ENCODE data around the gene TMEM125. TPM values are rescaled to one million over a fixed set of nuclear protein-coding genes. Genes with fewer than 3 reads are reported as not detected.
A peak's percentile ranks its signal among the peaks of the same experiment; 100 is the strongest.

The TMEM125 gene
- total and polyA plus RNA-seq, 8 donors = 36.1 to 202 (median 43.3) TPM

- intact Hi-C loops (cut with DNase I) = no loop called here
- ATAC-seq (no peak), DNase-seq (peak in 1 of 4 donors; percentile 44)
These were observed 18.4 kb downstream of the TMEM125 start for GRCh38 chr1:43288058-43288784.

GRCh38 chr1:43288785-43289706 lies 19.3 kb downstream of the TMEM125 start:
- Histone ChIP-seq H3K27ac (no peak overlapping the region), H3K4me1 (no peaks in the 10 kb centered on the region), H3K9me3 (no peaks in the 10 kb centered on the region), H3K27me3 (no peaks in the 10 kb centered on the region), H3K4me3 (no peak overlapping the region), H3K36me3 (no peaks in the 10 kb centered on the region)
- no peak for ATAC-seq
- intact Hi-C loops (cut with DNase I) = no loop called here
- TF ChIP-seq, protein P1, sequence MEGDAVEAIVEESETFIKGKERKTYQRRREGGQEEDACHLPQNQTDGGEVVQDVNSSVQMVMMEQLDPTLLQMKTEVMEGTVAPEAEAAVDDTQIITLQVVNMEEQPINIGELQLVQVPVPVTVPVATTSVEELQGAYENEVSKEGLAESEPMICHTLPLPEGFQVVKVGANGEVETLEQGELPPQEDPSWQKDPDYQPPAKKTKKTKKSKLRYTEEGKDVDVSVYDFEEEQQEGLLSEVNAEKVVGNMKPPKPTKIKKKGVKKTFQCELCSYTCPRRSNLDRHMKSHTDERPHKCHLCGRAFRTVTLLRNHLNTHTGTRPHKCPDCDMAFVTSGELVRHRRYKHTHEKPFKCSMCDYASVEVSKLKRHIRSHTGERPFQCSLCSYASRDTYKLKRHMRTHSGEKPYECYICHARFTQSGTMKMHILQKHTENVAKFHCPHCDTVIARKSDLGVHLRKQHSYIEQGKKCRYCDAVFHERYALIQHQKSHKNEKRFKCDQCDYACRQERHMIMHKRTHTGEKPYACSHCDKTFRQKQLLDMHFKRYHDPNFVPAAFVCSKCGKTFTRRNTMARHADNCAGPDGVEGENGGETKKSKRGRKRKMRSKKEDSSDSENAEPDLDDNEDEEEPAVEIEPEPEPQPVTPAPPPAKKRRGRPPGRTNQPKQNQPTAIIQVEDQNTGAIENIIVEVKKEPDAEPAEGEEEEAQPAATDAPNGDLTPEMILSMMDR (IDR thresholded peaks at IDR 0.05) = no peak
- DNase-seq = no peak

More at GRCh38 chr1:43288058-43288784, 18.4 kb downstream of the TMEM125 start:
- no peaks in the 10 kb centered on the region for H3K9me3 ChIP-seq
- H3K36me3 ChIP-seq = no peaks in the 10 kb centered on the region
- H3K4me3 ChIP-seq = no peak overlapping the region
- TF ChIP-seq, protein P1 (IDR thresholded peaks at IDR 0.05) = no peak
- H3K4me1 ChIP-seq = no peaks in the 10 kb centered on the region
- no peak overlapping the region for H3K27ac ChIP-seq
- H3K27me3 ChIP-seq = no peaks in the 10 kb centered on the region

DNA sequence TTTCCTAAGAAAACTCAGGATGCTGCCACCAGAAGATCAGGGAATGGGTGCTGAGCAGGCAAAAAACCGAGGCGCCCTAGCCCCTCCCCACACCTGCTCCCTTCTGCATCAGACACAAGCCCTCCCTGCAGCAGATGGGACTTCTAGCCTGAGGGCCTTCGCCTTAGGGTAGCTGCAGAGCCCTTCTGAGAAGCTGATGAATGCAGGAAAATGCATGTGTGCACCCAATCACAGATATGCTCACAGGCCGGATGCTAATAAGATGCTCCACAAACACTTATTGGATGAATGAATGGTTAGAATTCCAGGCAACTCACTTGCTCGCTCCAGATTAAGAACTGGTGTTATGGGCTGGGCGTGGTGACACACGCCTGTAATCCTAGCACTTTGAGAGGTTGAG lies 22.4 kb downstream of the TMEM125 start:
- H3K27me3 ChIP-seq = no peaks in the 10 kb centered on the region
- TF ChIP-seq, protein P1 (IDR thresholded peaks at IDR 0.05) = no peak
- H3K4me3 ChIP-seq = no peak overlapping the region
- DNase-seq (peak in 1 of 4 donors; percentile 25), ATAC-seq (no peak)
- H3K9me3 ChIP-seq = no peaks in the 10 kb centered on the region
- no peak overlapping the region for H3K27ac ChIP-seq
- no peaks in the 10 kb centered on the region for H3K36me3 ChIP-seq
- intact Hi-C loops (cut with DNase I) = no loop called here
- peaks cover 8 to 11% of the 10 kb centered on the region in 2 donors for H3K4me1 ChIP-seq

GRCh38 chr1:43292679-43293078 lies 22.9 kb downstream of the TMEM125 start:
- TF ChIP-seq, protein P1 (IDR thresholded peaks at IDR 0.05) = no peak
- Histone ChIP-seq H3K4me3 (no peak overlapping the region), H3K9me3 (no peaks in the 10 kb centered on the region), H3K4me1 (peaks cover 8 to 13% of the 10 kb centered on the region in 2 donors), H3K27me3 (no peaks in the 10 kb centered on the region), H3K27ac (no peak overlapping the region), H3K36me3 (no peaks in the 10 kb centered on the region)
- intact Hi-C loops (cut with DNase I) = no loop called here
- DNase-seq (peak in 1 of 4 donors; percentile 24), ATAC-seq (no peak)

GRCh38 chr1:43293176-43293575 lies 23.4 kb downstream of the TMEM125 start:
- no peaks in the 10 kb centered on the region for H3K9me3 ChIP-seq
- H3K27ac ChIP-seq = no peak overlapping the region
- TF ChIP-seq, protein P1 (IDR thresholded peaks at IDR 0.05) = no peak
- H3K4me1 ChIP-seq = peaks cover 8 to 13% of the 10 kb centered on the region in 2 donors
- intact Hi-C loops (cut with DNase I) = no loop called here
- no peaks in the 10 kb centered on the region for H3K27me3 ChIP-seq
- DNase-seq (no peak), ATAC-seq (no peak)
- no peaks in the 10 kb centered on the region for H3K36me3 ChIP-seq
- H3K4me3 ChIP-seq = no peak overlapping the region

All from left lung (tissue), 10 donors.